OCI-LY1 (cell line): ENCODE data around the gene IFT88.

ENCODE experiments used
- H2AFZ ChIP-seq: fragments of 200-600 bp; sonication (generic), shearing (Covaris generic); 2 replicates; pipeline ENCODE4 v1.6.0; 2014; ENCODE audit warnings: antibody characterized with exemption, mild to moderate bottlenecking, low read length
- H3F3A ChIP-seq: fragments of 200-600 bp; sonication (generic), shearing (Covaris generic); 2 replicates; pipeline ENCODE4 v1.6.0; 2014; ENCODE audit warnings: mild to moderate bottlenecking, antibody characterized with exemption, low read length, moderate library complexity; ENCODE audit not compliant: insufficient read depth
- H3K27ac ChIP-seq: fragments of 200-600 bp; sonication (generic); 2 replicates; pipeline ENCODE4 v1.5.1; 2014; ENCODE audit warnings: low read length, mixed run types, mild to moderate bottlenecking, low read depth; ENCODE audit not compliant: poor library complexity, severe bottlenecking
- H3K27me3 ChIP-seq: fragments of 200-600 bp; sonication (generic); 2 replicates; pipeline ENCODE4 v1.6.0; 2014; ENCODE audit warnings: antibody characterized with exemption, mild to moderate bottlenecking, low read length, moderate library complexity; ENCODE audit not compliant: insufficient read depth
- H3K36me3 ChIP-seq: fragments of 200-600 bp; sonication (generic); 2 replicates; pipeline ENCODE4 v1.6.1; 2014; ENCODE audit warnings: mild to moderate bottlenecking, antibody characterized with exemption, low read length, moderate library complexity, mixed read lengths; ENCODE audit not compliant: insufficient read depth
- H3K4me1 ChIP-seq: fragments of 200-600 bp; sonication (generic); 2 replicates; pipeline ENCODE4 v1.5.1; 2014; ENCODE audit warnings: mild to moderate bottlenecking, low read length, moderate library complexity; ENCODE audit not compliant: insufficient read depth, severe bottlenecking
- H3K4me2 ChIP-seq: fragments of 200-600 bp; sonication (generic), shearing (Covaris generic); 2 replicates; pipeline ENCODE4 v1.6.1; 2014; ENCODE audit warnings: low read length
- H3K4me3 ChIP-seq: fragments of 200-600 bp; sonication (generic); 2 replicates; pipeline ENCODE4 v1.5.1; 2014; ENCODE audit warnings: low read length, low read depth, mild to moderate bottlenecking, mixed read lengths; ENCODE audit not compliant: poor library complexity, severe bottlenecking
- H3K79me2 ChIP-seq: fragments of 200-600 bp; shearing (Covaris generic); 2 replicates; pipeline ENCODE4 v1.6.1; 2016; ENCODE audit warnings: mixed run types, low read length, mixed read lengths; ENCODE audit not compliant: insufficient read depth
- H3K9ac ChIP-seq: fragments of 200-600 bp; sonication (generic), shearing (Covaris generic); 2 replicates; pipeline ENCODE4 v1.6.1; 2014; ENCODE audit warnings: mild to moderate bottlenecking, low read length, mixed read lengths
- H3K9me2 ChIP-seq: fragments of 200-600 bp; sonication (generic), shearing (Covaris generic); 2 replicates; pipeline ENCODE4 v1.6.1; 2014; ENCODE audit warnings: low read depth, mild to moderate bottlenecking, low read length, mixed read lengths
- H3K9me3 ChIP-seq: fragments of 200-600 bp; shearing (Covaris generic); 2 replicates; pipeline ENCODE4 v1.6.1; 2014; ENCODE audit warnings: low read length, mixed read lengths
- H4K20me1 ChIP-seq: fragments of 200-600 bp; sonication (generic), shearing (Covaris generic); 2 replicates; pipeline ENCODE4 v1.6.0; 2016; ENCODE audit warnings: mild to moderate bottlenecking, low read length; ENCODE audit not compliant: insufficient read depth
- CTCF ChIP-seq: fragments of 200-600 bp; sonication (generic), shearing (Covaris generic); IDR thresholded peaks from 2 replicates; pipeline ENCODE4 v1.5.1; 2017; ENCODE audit warnings: mild to moderate bottlenecking, antibody characterized with exemption, low read length, moderate library complexity, mixed read lengths
- EZH2 ChIP-seq: fragments of 200-600 bp; sonication (generic), shearing (Covaris generic); IDR thresholded peaks from 2 replicates; pipeline ENCODE4 v1.8.0; 2017; ENCODE audit warnings: borderline replicate concordance, mixed run types, mild to moderate bottlenecking, antibody characterized with exemption, low read length, moderate library complexity, mixed read lengths

IFT88 gene

GRCh38 chr13:20536992-20537391 lies 30.0 kb upstream of the IFT88 start:
- H3K27ac ChIP-seq, result no peak overlapping the region
- no peaks in the 10 kb centered on the region for H3F3A ChIP-seq
- no peaks in the 10 kb centered on the region for H3K9me3 ChIP-seq
- H3K27me3 ChIP-seq, result no peaks in the 10 kb centered on the region
- no peak overlapping the region for H3K9ac ChIP-seq
- H3K4me1 ChIP-seq, result no peaks in the 10 kb centered on the region
- TF ChIP-seq EZH2, result no peak
- no peak for TF ChIP-seq CTCF
- no peaks in the 10 kb centered on the region for H3K9me2 ChIP-seq
- H3K4me3 ChIP-seq, result no peak overlapping the region
- no peaks in the 10 kb centered on the region for H3K79me2 ChIP-seq
- H3K36me3 ChIP-seq, result no peaks in the 10 kb centered on the region
- H4K20me1 ChIP-seq, result no peaks in the 10 kb centered on the region
- H2AFZ ChIP-seq, result no peak overlapping the region
- no peak overlapping the region for H3K4me2 ChIP-seq

- Histone ChIP-seq H2AFZ (no peak overlapping the region), H3K4me2 (no peak overlapping the region)
Observed at GRCh38 chr13:20544201-20544923, 22.6 kb upstream of the IFT88 start.

GRCh38 chr13:20546556-20546955 lies 20.4 kb upstream of the IFT88 start:
- Histone ChIP-seq H3F3A (no peaks in the 10 kb centered on the region), H3K27ac (no peak overlapping the region), H3K4me3 (no peak overlapping the region), H3K9ac (no peak overlapping the region), H3K79me2 (no peaks in the 10 kb centered on the region), H3K9me3 (no peaks in the 10 kb centered on the region), H3K27me3 (no peaks in the 10 kb centered on the region), H3K4me2 (no peak overlapping the region), H3K9me2 (no peaks in the 10 kb centered on the region), H4K20me1 (no peaks in the 10 kb centered on the region), H3K4me1 (no peaks in the 10 kb centered on the region), H2AFZ (no peak overlapping the region), H3K36me3 (no peaks in the 10 kb centered on the region)
- no peak for TF ChIP-seq EZH2
- no peak for TF ChIP-seq CTCF

More at GRCh38 chr13:20544201-20544923, 22.6 kb upstream of the IFT88 start:
- H3K4me1 ChIP-seq, result no peaks in the 10 kb centered on the region
- H3K4me3 ChIP-seq, result no peak overlapping the region
- H3K9me2 ChIP-seq, result no peaks in the 10 kb centered on the region
- H3K9ac ChIP-seq, result no peak overlapping the region
- no peaks in the 10 kb centered on the region for H3K36me3 ChIP-seq
- H3K79me2 ChIP-seq, result no peaks in the 10 kb centered on the region
- TF ChIP-seq CTCF (no peak), EZH2 (no peak)
- H3F3A ChIP-seq, result no peaks in the 10 kb centered on the region
- no peaks in the 10 kb centered on the region for H4K20me1 ChIP-seq
- H3K9me3 ChIP-seq, result no peaks in the 10 kb centered on the region
- H3K27me3 ChIP-seq, result no peaks in the 10 kb centered on the region
- no peak overlapping the region for H3K27ac ChIP-seq
